GM19468 (cell line): Measurements from ENCODE around the gene DNMT3B.
"Not testable (repeated sequence)": the region's sequence is repeated elsewhere in the genome, so short reads cannot be mapped to it uniquely, and the experiment has no call there.

Source experiments
- ATAC-seq: cut with Tn5 transposase; IDR thresholded peaks from one replicate; pipeline ENCODE4 v1.9.1; 2021; ENCODE audit warnings: mild to moderate bottlenecking, moderate library complexity, moderate number of reproducible peaks; ENCODE audit not compliant: unreplicated experiment; ENCODE audit errors: extremely low read depth

Gene DNMT3B

DNA sequence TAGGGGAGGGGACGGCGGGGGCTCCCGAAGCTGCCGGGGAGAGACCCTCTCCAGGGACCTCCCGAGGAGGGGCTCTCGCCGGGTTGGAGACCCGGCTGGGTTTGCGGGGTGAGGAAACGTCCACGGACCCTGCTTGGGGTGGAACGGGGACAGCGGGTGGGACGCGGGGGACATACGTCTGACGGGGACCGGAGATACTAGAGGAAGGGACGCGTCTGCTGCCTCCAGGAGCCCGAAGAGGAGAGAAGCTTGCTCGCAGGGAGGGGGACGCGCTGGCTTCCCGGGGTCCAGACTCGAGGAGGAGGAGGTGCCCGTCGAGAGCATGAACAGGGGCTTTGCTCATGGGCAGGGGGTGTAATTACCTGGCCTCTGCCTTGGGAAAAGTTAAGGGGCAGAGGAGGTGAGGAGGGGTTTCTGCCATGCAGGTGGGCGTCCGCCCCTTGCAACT, 593 bp downstream of the DNMT3B start:
- no peak for ATAC-seq

DNA sequence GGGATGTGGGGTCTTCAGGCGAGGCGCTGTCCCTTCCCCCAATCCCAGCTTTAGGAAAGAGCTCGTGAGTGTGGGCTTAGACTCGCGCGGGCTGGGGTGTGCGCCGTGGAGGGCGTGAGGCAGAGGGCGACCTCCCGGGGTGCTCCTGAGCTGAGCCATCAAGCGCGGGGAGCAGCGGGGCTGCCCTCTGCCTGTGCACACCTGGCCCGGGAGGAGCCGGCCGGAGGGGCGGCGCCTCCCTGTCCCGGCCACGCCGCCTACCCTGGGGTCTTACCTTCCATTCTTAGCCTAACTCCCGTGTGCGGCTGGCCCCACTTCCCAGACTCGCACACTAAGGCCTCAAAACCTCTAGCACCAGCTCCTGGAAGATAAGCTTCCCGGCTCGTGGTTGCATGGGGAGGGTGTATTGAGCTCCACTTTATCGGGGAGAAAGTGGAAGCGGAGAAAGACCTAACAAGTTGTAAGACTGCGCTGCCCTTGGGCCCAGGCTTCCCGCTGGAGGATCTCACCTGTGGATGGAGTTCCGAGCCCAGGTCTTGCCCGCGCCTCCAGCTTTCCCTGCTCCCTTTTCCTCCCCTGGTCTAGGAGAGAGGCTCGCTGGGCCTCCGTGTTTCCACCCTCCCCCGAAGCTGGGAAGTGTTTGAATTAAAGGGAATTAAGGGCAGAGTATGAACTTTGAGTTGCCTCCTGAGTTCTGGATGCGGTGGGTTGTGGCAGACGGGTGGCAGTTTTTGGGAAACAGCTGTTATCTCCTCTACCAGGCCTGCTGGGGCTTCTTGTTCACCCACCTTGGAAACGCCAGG, 1.2 kb downstream of the DNMT3B start:
- no peak for ATAC-seq

GRCh38 chr20:32764005-32764960, 2.1 kb downstream of the DNMT3B start:
- ATAC-seq, result no peak

- ATAC-seq, result not testable (repeated sequence)
Observed at GRCh38 chr20:32765230-32765875, 3.2 kb downstream of the DNMT3B start.

- no peak for ATAC-seq
Observed at GRCh38 chr20:32767418-32768198, 5.4 kb downstream of the DNMT3B start.

DNA sequence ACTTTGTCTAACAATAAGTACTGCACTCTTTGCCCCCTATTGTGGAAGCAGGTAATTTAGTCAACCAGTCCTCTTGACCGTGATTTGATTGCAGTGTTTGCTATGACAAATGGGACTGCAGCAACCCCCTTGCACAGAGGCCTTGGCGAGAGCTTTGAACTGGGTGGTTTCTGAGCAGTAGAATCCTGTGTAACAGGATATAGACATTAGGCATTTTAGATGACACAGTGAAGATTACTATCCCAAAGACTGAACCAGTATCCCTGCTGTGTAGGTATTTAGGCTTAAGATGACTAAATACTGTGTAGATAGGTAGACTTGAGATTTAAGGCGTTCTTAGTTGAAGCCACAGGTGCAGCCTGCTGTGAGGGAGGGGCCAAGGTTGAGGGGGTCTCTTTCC, 9.9 kb downstream of the DNMT3B start:
- ATAC-seq, result no peak

DNA sequence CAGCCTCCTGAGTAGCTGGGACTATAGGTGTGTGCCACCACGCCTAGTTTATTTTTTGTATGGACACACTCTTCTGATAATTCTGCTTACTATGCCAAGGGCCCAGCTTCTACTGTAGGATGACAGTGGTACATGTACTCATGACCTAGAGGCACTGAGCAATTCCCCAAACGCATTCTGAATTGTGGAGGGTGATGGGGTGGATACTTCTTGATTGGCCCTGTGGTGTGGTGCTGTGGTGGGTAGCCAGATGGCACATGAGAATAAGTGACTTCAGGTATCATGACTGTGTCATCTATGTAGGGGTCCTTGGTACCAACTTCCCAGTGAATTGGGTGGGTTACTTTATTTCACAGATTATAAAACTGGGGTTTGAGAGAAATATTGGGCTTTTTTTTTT, 11.0 kb downstream of the DNMT3B start:
- ATAC-seq, result no peak

DNA sequence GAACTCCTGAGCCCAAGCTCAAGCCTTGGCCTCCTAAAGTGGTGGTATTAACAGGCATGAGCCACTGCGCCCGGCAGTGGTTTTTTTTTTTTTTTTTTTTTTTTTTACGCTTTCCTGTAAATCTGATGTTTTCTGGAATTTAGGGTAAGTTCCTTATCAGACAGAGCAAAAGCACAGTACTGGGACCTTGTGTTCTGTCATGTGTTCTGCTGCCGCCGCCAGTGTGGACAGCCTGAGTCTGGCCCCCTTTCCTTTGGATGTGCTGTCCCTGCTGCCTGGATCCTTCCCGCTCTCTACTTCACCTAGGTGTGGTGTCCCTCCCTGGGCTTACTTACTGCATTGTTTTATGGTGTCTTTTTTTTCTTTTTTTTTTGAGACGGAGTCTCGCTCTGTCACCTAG, 11.7 kb downstream of the DNMT3B start:
- ATAC-seq, result no peak

GRCh38 chr20:32775336-32775991, 13.3 kb downstream of the DNMT3B start:
- no peak for ATAC-seq

- no peak for ATAC-seq
Observed at GRCh38 chr20:32777177-32777956, 15.2 kb downstream of the DNMT3B start.

GRCh38 chr20:32779500-32780211, 17.5 kb downstream of the DNMT3B start:
- no peak for ATAC-seq

DNA sequence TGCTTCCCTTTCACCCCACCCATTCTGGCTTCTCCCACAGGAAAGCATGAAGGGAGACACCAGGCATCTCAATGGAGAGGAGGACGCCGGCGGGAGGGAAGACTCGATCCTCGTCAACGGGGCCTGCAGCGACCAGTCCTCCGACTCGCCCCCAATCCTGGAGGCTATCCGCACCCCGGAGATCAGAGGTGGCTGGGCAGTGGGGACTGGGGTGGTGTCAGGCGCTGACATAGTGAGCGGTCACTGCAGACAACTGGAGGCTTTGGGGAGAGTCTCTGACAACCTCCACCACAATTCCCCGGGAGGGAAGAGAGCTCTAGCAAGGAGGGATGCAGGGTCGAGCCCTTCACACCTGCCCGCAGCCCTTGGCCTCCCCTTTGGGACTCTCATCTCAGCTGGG, 18.1 kb downstream of the DNMT3B start:
- ATAC-seq, result no peak

DNA sequence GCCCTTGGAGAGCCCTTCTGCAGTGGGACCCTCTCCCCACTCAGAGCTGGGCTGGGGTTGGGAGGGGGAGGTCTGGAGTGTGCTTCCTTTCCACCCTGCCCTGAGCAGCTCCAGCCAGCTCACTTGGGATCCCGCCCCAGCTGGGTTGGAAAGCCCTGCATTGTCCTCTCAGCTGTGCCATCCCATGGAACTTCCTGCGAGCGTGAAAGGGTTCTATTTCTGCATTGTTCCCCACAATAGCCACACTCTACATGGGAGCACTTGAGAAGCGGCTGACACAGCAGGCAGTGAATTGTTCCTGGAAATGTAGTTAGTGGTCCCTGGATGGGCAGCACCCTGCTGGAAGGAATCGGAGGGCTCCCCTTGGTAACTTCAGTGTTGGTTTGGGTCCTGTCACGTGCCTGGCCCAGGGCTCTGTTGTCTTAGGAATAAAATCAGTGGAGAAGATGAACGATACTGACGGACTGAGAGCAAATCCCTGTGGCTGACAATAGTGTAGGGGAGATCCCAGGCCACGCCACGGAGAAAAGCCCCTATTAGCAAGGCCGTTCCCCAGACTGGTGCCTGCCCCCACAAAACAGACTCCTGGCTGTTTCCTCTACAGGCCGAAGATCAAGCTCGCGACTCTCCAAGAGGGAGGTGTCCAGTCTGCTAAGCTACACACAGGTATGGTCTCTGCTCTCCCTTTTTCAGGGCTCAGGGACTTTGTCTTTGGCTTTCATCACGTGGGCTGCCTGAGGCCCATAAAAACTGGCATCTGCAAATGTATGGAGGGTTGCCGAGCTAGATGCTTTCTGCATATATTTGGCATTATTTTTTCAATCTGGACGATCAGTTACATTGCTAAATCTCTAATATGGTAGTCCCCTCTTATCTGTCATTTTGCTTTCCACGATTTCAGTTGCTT, 18.8 kb downstream of the DNMT3B start:
- no peak for ATAC-seq

GRCh38 chr20:32784369-32785080, 22.3 kb downstream of the DNMT3B start:
- no peak for ATAC-seq

GRCh38 chr20:32786059-32786760, 24.0 kb downstream of the DNMT3B start:
- no peak for ATAC-seq

GRCh38 chr20:32787168-32787567, 25.0 kb downstream of the DNMT3B start:
- ATAC-seq, result no peak
